Ovary (tissue), 3 donors: ENCODE measurements around the gene PLXNA4.

ENCODE experiments used
- EP300 ChIP-seq: sonication (generic); formaldehyde crosslinking; IDR thresholded peaks from one replicate; pipeline ENCODE4 v1.6.1; 2017; ENCODE audit warnings: antibody characterized with exemption
- TF ChIP-seq, protein P1 (sequence below), 3 donors: fragments of 450-650 bp in 2 of 3; fragments of 200-600 bp in 1 of 3; IDR thresholded peaks; one replicate each; pipeline versions ENCODE4 v1.5.1 to v1.8.0; 2016 to 2022; ENCODE audit warnings: antibody characterized with exemption in 3 of 3, mild to moderate bottlenecking in 1 of 3
- donor health status: DM: no; HTN: no; CAD: no.

- TF ChIP-seq, protein P1, sequence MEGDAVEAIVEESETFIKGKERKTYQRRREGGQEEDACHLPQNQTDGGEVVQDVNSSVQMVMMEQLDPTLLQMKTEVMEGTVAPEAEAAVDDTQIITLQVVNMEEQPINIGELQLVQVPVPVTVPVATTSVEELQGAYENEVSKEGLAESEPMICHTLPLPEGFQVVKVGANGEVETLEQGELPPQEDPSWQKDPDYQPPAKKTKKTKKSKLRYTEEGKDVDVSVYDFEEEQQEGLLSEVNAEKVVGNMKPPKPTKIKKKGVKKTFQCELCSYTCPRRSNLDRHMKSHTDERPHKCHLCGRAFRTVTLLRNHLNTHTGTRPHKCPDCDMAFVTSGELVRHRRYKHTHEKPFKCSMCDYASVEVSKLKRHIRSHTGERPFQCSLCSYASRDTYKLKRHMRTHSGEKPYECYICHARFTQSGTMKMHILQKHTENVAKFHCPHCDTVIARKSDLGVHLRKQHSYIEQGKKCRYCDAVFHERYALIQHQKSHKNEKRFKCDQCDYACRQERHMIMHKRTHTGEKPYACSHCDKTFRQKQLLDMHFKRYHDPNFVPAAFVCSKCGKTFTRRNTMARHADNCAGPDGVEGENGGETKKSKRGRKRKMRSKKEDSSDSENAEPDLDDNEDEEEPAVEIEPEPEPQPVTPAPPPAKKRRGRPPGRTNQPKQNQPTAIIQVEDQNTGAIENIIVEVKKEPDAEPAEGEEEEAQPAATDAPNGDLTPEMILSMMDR (IDR thresholded peaks at IDR 0.05) = no peak
- TF ChIP-seq EP300 = no peak
These were observed 332.8 kb downstream of the PLXNA4 start for GRCh38 chr7:132243463-132243862.
